Stimulated activated naive CD4-positive, alpha-beta T cell treated with Interleukin-2 at 50 U/mL for 16 hours (primary cell): ENCODE results near the gene MB21D2.

Source experiments
- DNase-seq: peaks from one replicate; lab custom pipeline; 2025; lab: John Stamatoyannopoulos, UW

The MB21D2 gene

GRCh38 chr3:192923731-192924130 lies 6.1 kb upstream of the MB21D2 start:
- DNase-seq = no peak

DNA sequence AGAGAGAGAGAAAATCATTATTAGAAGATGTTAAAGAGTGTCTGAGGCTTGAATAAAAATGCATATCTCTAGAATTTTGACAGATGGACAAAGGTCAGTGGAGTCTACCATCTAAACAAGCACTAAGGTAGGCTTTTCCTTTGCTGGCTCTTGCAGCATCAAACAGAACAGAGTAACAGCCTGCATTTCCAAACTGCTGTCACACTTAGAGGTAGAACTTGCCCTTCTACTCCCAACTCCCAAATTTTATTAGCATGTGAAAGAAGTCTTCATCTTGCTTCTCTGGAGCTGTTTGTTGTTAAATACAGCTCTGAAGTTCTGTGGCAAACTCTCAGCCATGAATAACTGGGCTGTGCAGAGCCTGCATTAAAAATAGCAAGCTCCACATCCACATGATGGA lies 4.1 kb upstream of the MB21D2 start:
- DNase-seq = no peak

GRCh38 chr3:192920411-192920810 lies 2.8 kb upstream of the MB21D2 start:
- DNase-seq = no peak

DNA sequence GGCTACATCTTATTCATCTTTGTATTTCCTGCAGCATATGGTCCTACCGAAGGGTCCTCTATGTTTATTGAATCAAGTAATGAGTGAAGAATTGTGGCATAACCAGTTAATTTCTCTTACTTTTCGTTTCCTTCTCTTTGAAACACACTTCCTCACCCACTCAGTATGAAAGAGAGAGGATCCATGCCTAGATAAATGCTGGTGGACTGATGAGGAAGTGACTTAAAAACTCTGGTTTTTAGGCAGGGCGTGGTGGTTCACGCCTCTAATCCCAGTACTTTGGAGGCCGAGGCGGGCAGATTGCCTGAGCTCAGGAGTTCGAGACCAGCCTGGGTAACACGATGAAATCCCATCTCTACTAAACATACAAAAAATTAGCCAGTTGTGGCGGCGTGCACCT lies 2.2 kb upstream of the MB21D2 start:
- no peak for DNase-seq

GRCh38 chr3:192918275-192918588 lies 576 bp upstream of the MB21D2 start:
- no peak for DNase-seq

- DNase-seq = peak; percentile 21
Measured at GRCh38 chr3:192917028-192917403, 640 bp downstream of the MB21D2 start.

GRCh38 chr3:192916371-192917027 lies 1.2 kb downstream of the MB21D2 start:
- no peak for DNase-seq

DNA sequence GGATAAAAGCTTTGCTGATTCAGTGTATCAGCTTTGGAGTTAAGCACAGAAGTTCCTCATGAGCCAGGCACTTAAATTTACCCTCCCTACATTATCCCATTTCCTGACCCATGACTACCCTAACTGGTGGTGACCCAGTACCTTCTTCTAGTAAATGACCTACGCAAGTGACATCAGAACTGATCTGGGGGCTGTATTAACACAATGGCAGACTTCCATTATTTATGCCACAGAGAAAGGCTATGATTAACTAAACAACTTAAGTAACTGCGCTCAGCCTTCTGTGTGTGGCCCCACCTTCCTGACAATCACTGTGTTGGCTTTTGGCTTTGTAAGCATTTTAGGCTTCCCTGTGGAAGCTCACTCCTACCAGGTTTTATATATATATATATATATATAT lies 1.9 kb downstream of the MB21D2 start:
- no peak for DNase-seq

GRCh38 chr3:192915304-192915703 lies 2.4 kb downstream of the MB21D2 start:
- no peak for DNase-seq

- DNase-seq = no peak
Measured at GRCh38 chr3:192914848-192915247, 2.8 kb downstream of the MB21D2 start.

DNA sequence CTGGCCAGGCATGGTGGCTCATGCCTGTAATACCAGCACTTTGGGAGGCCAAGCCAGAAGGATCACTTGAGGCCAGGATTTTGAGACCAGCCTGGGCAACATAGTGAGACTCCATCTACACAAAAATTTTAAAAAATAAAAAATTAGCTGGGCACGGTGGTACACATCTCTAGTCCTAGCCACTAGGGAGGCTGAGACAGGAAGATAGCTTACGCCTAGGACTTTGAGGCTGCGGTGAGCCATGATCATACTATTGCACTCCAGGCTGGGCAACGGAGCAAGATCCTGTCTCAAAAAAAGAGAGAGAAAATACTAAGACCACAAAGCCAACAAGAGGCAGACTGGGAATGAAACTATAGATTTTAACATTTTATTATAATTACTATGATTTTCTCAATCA lies 4.1 kb downstream of the MB21D2 start:
- no peak for DNase-seq

- no peak for DNase-seq
Measured at GRCh38 chr3:192911293-192911692, 6.4 kb downstream of the MB21D2 start.

GRCh38 chr3:192907784-192908183 lies 9.9 kb downstream of the MB21D2 start:
- DNase-seq = no peak

DNA sequence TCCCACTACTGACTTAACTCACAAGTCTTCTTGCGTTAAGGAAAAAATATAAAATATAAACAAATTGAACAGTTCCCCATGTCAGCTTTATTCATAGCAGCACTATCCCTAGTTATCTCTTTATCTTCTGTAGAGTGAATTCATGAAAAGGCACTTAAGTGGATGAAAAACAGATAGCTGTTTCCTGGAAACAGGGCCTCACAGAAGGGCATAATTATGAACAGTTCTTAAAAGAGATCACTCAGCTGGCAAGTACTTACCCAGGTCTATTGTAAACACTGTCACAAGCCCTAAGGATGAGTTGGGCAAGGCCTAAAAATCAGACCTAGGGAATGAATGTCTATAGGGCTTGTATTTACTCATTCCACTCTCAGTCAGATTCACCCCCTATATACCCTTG lies 10.7 kb downstream of the MB21D2 start:
- no peak for DNase-seq

- DNase-seq = no peak
Measured at GRCh38 chr3:192905980-192906678, 11.5 kb downstream of the MB21D2 start.

- no peak for DNase-seq
Measured at GRCh38 chr3:192904632-192905289, 12.9 kb downstream of the MB21D2 start.

DNA sequence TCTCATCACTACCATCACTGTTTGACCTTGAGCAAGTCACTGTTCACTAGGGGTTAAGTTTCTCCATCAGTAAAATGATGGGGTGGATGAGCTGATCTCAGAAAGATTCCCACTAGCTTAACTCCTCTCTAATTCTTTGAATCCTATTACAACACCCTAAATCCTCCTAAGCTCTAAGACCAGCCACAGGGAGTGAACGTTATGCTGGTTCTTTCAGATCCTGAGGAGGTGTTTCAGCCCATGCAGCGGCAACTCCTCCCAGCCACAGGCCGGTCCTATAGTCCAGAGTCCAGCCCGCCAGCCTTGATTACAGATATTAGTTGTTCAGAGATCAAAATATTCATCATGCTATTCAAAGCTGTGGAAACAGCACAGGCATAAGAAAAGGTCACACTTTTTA lies 15.1 kb downstream of the MB21D2 start:
- DNase-seq = no peak

DNA sequence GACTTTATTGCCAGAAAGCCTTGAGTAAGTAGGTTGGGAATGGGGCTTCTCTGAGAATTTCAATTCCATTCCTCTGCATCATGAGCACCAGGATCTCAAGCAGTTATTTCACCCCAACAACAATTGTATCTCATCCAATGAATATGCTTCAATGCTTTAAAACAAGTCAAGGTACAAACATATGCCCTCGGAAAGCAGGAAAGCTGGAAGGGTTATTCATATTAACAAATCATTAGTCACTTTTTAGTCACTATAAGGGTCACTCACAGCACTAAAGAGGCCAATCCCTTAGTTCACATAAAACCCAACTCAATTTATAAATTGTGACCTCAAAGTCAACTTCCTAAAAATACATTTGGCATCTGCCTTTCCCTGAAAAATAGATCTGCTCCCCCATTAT lies 16.2 kb downstream of the MB21D2 start:
- DNase-seq = no peak

GRCh38 chr3:192899540-192899982 lies 18.1 kb downstream of the MB21D2 start:
- no peak for DNase-seq

- DNase-seq = no peak
Measured at GRCh38 chr3:192897005-192897404, 20.7 kb downstream of the MB21D2 start.

DNA sequence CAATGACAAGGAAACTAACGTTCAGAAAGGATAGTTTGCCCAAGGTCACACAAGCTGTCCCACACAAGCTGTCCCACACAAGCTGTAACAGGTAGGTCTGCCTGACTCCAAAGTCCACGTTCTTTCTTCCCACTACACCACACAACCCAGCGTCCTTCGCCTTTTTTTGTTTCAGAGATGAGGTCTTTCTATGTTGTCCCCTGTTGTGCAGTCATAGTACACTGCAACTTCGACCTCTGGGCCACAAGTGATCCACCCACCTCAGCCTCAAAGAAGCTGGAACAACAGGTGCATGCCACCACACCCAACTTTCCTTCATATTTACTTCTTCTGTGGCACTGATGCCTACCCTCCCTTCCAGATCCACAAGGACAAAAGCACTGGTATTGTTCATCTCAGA lies 21.4 kb downstream of the MB21D2 start:
- DNase-seq = no peak

DNA sequence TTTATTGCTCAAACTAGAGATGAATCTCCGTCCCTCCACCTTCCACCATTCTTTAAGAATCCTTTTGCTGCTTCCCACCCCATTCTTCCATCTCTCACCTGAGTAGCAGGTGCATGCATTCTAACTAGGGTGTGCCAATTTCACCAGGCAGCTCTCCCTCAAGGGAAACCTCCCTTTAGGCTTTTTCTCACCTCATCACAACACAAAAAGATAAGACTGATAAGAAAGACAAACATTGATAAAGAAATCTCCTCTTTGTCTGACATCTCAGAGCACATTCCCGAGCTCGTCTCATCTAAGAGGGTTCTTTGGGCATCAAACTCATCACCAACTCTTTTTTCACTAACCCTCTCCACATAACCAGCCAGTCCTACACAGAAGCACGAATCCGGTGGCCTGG lies 23.0 kb downstream of the MB21D2 start:
- no peak for DNase-seq

- peak; percentile 71 for DNase-seq
Measured at GRCh38 chr3:192892981-192893700, 24.5 kb downstream of the MB21D2 start.
